Calu3 (cell line): ENCODE data around the gene RAB3IP. TPM values are rescaled to one million over a fixed set of nuclear protein-coding genes. Genes with fewer than 3 reads are reported as not detected.

ENCODE experiments used
- BruUV-seq: library from RNA; stranded (reverse); fragments of 400-500 nt; replicated peaks from 2 replicates; lab custom pipeline; 2021; lab: Mats Ljungman, UMichigan
- CTCF ChIA-PET: fragments of 300-600 bp; sonication (Branson Sonifier 250); formaldehyde crosslinking; loops from one replicate; lab custom pipeline; 2022; ENCODE audit warnings: antibody characterized with exemption; lab: Charles Lee
- DNase-seq: peaks from one replicate; pipeline ENCODE4 v3.0.0; 2022
- H3K27ac Mint-ChIP-seq: one replicate; pipeline ENCODE4 v1.8.0; 2022; ENCODE audit warnings: mixed read lengths; ENCODE audit not compliant: unreplicated experiment
- H3K27me3 Mint-ChIP-seq: one replicate; pipeline ENCODE4 v1.8.0; 2022; ENCODE audit warnings: mixed read lengths; ENCODE audit not compliant: unreplicated experiment
- H3K36me3 Mint-ChIP-seq: one replicate; pipeline ENCODE4 v1.8.0; 2022; ENCODE audit warnings: mild to moderate bottlenecking, moderate library complexity, mixed read lengths; ENCODE audit not compliant: insufficient read depth, unreplicated experiment
- H3K4me1 Mint-ChIP-seq: one replicate; pipeline ENCODE4 v1.8.0; 2022; ENCODE audit warnings: mild to moderate bottlenecking, low read depth, mixed read lengths; ENCODE audit not compliant: unreplicated experiment
- H3K4me3 Mint-ChIP-seq: one replicate; pipeline ENCODE4 v1.8.0; 2022; ENCODE audit warnings: mild to moderate bottlenecking, low read depth, moderate library complexity, mixed read lengths; ENCODE audit not compliant: unreplicated experiment
- H3K9me3 Mint-ChIP-seq: one replicate; pipeline ENCODE4 v1.8.0; 2022; ENCODE audit warnings: low read depth, mixed read lengths; ENCODE audit not compliant: unreplicated experiment
- intact Hi-C: fragments of 100-400 bp; cut with micrococcal nuclease; formaldehyde crosslinking; loops from one replicate; pipeline ENCODE4 v1.10.0; 2022; ENCODE audit not compliant: unreplicated experiment
- total RNA-seq: library from RNA; stranded (reverse); gene quantifications from 2 replicates; pipeline ENCODE4 v1.2.3, GENCODE V29; 2022
- TF ChIP-seq, protein P1 (sequence below): fragments of 200-600 bp; IDR thresholded peaks from one replicate; pipeline ENCODE4 v1.8.0; 2022; ENCODE audit warnings: antibody characterized with exemption; ENCODE audit not compliant: unreplicated experiment

RAB3IP gene
- total RNA-seq, 1 experiment from 2014 or later, result 101 TPM

DNA sequence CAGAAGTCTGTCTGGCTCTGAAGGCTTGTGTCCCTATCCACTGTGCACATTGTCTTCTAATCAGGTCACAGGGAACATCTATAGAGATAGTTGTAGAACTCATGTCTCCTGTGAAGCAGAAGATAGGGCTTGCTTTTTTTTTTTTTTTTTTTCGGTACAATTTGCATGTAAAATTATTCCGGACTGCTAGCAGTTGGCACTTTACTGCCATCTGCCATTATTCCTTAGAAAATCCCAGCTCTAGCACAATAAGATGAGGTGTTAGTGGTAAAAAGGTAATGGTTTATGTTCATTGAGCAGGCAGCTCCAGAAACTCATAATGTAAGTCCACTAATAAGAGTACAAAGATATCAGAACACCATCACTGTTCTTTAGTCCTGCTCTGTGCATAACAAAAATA lies 95.0 kb downstream of the RAB3IP start:
- Mint-ChIP-seq H3K27me3 (no peaks in the 10 kb centered on the region), H3K27ac (no peak overlapping the region), H3K36me3 (peaks cover 20% of the 10 kb centered on the region), H3K4me3 (no peak overlapping the region), H3K4me1 (peaks cover 48% of the 10 kb centered on the region), H3K9me3 (no peaks in the 10 kb centered on the region)
- intact Hi-C loops, result no loop called here
- TF ChIP-seq, protein P1, sequence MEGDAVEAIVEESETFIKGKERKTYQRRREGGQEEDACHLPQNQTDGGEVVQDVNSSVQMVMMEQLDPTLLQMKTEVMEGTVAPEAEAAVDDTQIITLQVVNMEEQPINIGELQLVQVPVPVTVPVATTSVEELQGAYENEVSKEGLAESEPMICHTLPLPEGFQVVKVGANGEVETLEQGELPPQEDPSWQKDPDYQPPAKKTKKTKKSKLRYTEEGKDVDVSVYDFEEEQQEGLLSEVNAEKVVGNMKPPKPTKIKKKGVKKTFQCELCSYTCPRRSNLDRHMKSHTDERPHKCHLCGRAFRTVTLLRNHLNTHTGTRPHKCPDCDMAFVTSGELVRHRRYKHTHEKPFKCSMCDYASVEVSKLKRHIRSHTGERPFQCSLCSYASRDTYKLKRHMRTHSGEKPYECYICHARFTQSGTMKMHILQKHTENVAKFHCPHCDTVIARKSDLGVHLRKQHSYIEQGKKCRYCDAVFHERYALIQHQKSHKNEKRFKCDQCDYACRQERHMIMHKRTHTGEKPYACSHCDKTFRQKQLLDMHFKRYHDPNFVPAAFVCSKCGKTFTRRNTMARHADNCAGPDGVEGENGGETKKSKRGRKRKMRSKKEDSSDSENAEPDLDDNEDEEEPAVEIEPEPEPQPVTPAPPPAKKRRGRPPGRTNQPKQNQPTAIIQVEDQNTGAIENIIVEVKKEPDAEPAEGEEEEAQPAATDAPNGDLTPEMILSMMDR, result no peak
- no peak for DNase-seq
- BruUV-seq, result no TSS peak
- CTCF ChIA-PET, result interaction anchor here (0.7 to 1.1 kb wide), 2 partner anchors 11 to 12 kb away, joined by 3 to 12 read pairs; no protein-coding TSS in a partner anchor

DNA sequence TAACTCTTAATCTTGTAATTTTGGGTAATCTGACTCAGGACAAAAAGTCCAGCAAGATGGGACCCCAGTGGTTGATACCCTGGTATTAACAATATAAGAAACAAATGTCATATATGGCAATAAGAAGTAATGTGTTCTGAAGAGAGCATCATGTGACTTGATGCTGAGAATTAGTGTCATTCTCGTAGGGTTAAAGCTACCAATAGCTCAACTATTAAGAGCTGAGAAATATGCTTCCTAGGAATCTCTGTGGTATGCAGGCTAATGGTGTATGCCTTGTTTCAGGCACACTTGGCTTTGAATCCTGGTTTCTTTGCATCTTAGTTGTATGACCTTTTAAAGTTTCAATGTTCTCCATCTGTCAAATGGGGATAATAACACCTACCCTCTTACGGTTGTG lies 95.5 kb downstream of the RAB3IP start:
- Mint-ChIP-seq H3K27me3 (no peaks in the 10 kb centered on the region), H3K9me3 (no peaks in the 10 kb centered on the region), H3K27ac (no peak overlapping the region), H3K4me1 (peaks cover 52% of the 10 kb centered on the region), H3K4me3 (no peak overlapping the region), H3K36me3 (peaks cover 20% of the 10 kb centered on the region)
- intact Hi-C loops, result no loop called here
- no peak for DNase-seq
- CTCF ChIA-PET, result interaction anchor here (0.7 to 1.1 kb wide), 2 partner anchors 12 to 13 kb away, joined by 3 to 12 read pairs; no protein-coding TSS in a partner anchor
- TF ChIP-seq, protein P1, result no peak
- no TSS peak for BruUV-seq

DNA sequence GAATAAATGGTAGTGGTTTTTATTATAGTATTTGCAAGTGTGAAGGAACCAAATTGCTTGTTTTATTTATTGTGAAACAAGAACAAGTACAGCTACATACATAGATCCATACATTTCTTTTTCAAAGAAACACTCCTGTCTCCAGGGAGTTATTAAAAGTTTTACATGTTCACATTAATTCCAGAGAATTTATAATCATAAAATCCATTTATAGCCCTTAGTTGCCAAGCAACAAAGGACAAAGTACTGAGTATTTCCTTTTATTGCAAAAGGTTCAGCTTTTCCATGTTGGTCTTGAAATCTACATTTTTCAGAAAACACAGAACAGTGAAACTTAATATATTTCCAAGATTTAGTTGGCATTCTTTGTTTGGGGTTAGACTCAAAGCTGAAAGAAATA lies 95.9 kb downstream of the RAB3IP start:
- no peak overlapping the region for H3K27ac Mint-ChIP-seq

DNA sequence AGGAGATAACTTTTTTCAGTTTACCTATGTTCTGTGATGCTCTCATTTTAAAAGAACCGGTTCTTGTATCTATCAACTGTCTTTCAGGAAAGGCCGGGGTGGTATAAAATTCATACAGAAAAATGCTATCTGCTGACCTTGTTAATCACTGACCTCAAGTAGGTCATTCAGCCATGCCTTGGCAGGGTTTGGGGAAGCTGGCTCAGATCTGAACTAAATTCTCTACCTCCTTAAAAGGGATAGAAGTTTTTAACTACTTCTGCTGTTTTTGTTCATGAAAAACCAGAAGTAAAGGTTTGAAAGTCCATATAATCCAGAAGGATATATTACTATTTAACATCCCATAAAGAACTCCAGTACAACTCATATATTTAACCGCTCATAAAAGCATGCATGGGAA lies 96.4 kb downstream of the RAB3IP start:
- CTCF ChIA-PET, result no interaction called here
- no peak for DNase-seq
- Mint-ChIP-seq H3K4me3 (no peak overlapping the region), H3K36me3 (peaks cover 20% of the 10 kb centered on the region), H3K9me3 (no peaks in the 10 kb centered on the region), H3K4me1 (peaks cover 62% of the 10 kb centered on the region), H3K27me3 (no peaks in the 10 kb centered on the region), H3K27ac (no peak overlapping the region)
- BruUV-seq, result no TSS peak
- intact Hi-C loops, result no loop called here
- TF ChIP-seq, protein P1, result no peak

More for the DNA sequence above, 95.9 kb downstream of the RAB3IP start:
- CTCF ChIA-PET, result interaction anchor here (1.1 kb wide), 1 partner anchor 12 kb away, joined by 3 read pairs; no protein-coding TSS in a partner anchor
- H3K4me3 Mint-ChIP-seq, result no peak overlapping the region
- no peaks in the 10 kb centered on the region for H3K9me3 Mint-ChIP-seq
- no peak for DNase-seq
- no peaks in the 10 kb centered on the region for H3K27me3 Mint-ChIP-seq
- peaks cover 20% of the 10 kb centered on the region for H3K36me3 Mint-ChIP-seq
- intact Hi-C loops, result no loop called here
- TF ChIP-seq, protein P1, result no peak
- H3K4me1 Mint-ChIP-seq, result peaks cover 57% of the 10 kb centered on the region
- BruUV-seq, result no TSS peak
